Ovary (tissue), 9 donors: Measurements from ENCODE around the gene NAA30. TPM values are rescaled to one million over a fixed set of nuclear protein-coding genes. Genes with fewer than 3 reads are reported as not detected.

Source experiments
- DNase-seq, 5 donors: peaks; one replicate each; pipeline ENCODE4 v3.0.0-alpha.2; 2019 to 2020
- H3K27ac ChIP-seq, 2 donors: fragments of 200-600 bp; one replicate each; pipeline versions ENCODE4 v1.5.1 to v1.8.0; 2019 to 2022
- H3K27me3 ChIP-seq: fragments of 200-600 bp; one replicate; pipeline ENCODE4 v1.8.0; 2022
- H3K36me3 ChIP-seq: fragments of 200-600 bp; sonication (generic); one replicate; pipeline ENCODE4 v1.5.1; 2019
- H3K4me1 ChIP-seq: one replicate; pipeline ENCODE4 v1.8.1; 2013; ENCODE audit warnings: mild to moderate bottlenecking, moderate library complexity; ENCODE audit not compliant: insufficient read depth
- H3K4me3 ChIP-seq: fragments of 200-600 bp; sonication (generic); one replicate; pipeline ENCODE4 v1.5.1; 2017
- H3K9me3 ChIP-seq, 2 donors: fragments of 200-600 bp in 1 of 2; sonication (generic) in 1 of 2; one replicate each; pipeline versions ENCODE4 v1.5.1 to v1.8.1; 2013 to 2019; ENCODE audit warnings: mild to moderate bottlenecking in 1 of 2, moderate library complexity in 1 of 2
- EP300 ChIP-seq: sonication (generic); formaldehyde crosslinking; IDR thresholded peaks from one replicate; pipeline ENCODE4 v1.6.1; 2017; ENCODE audit warnings: antibody characterized with exemption
- POLR2A ChIP-seq: fragments of 450-650 bp; IDR thresholded peaks from one replicate; pipeline ENCODE4 v1.6.1; 2017; ENCODE audit warnings: antibody characterized with exemption, mild to moderate bottlenecking, moderate library complexity
- whole genome bisulfite sequencing, 3 donors: extraction: QIAGEN DNeasy Blood & Tissue Kit in 1 of 3; methylation state at CpG; one replicate each; pipeline versions ENCODE4 v1.1.5 to v1.1.7; 2013 to 2017; 5-methylcytosine and 5-hydroxymethylcytosine counted together
- intact Hi-C, 4 donors: fragments of 100-400 bp; cut with DNase I; formaldehyde crosslinking; loops; one replicate each; pipeline versions ENCODE4 v1.11.0 to v1.15.1; 2022 to 2023
- polyA plus RNA-seq, 2 donors: library from polyadenylated mRNA; stranded (reverse); fragments of 200-250 nt in 1 of 2; fragments of 350-450 nt in 1 of 2; fragmentation: Illumina TruSeq in 1 of 2; extraction: RNeasy Lipid Tissue Mini Kit (QIAGEN cat#74804) in 1 of 2; gene quantifications; one replicate each; pipeline ENCODE4 v1.2.3, GENCODE V29; 2013 to 2014
- total RNA-seq, 7 donors: library from RNA; depleted of rRNA in 2 of 7; stranded (reverse); fragments of >200 nt in 2 of 7; fragmentation: NEBNext Ultra II Directional in 3 of 7; extraction: Animal tissue kit (Norgen Biotek cat#: 25700) in 3 of 7; gene quantifications; one replicate each; pipeline versions ENCODE4 v1.1.0 to v1.2.4, GENCODE V29; 2016 to 2023
- TF ChIP-seq, protein P1 (sequence below), 3 donors: fragments of 450-650 bp in 2 of 3; fragments of 200-600 bp in 1 of 3; IDR thresholded peaks; one replicate each; pipeline versions ENCODE4 v1.5.1 to v1.8.0; 2016 to 2022; ENCODE audit warnings: antibody characterized with exemption in 3 of 3, mild to moderate bottlenecking in 1 of 3
- donor health status: DM: no; HTN: no; CAD: no; lungs with moderate emphysema.
- donor health status: DM: no; HTN: no; CAD: no.
- donor health status: Bipolar disorder and iron deficiency.
- donor health status: DM: yes; HTN: yes; CAD: no.
- donor health status: DM: no; HTN: no; CAD: no.
- donor health status: DM: yes; HTN: yes; CAD: no.

Gene NAA30
- total and polyA plus RNA-seq, 9 donors: 9.4 to 29.4 (median 17.1) TPM

DNA sequence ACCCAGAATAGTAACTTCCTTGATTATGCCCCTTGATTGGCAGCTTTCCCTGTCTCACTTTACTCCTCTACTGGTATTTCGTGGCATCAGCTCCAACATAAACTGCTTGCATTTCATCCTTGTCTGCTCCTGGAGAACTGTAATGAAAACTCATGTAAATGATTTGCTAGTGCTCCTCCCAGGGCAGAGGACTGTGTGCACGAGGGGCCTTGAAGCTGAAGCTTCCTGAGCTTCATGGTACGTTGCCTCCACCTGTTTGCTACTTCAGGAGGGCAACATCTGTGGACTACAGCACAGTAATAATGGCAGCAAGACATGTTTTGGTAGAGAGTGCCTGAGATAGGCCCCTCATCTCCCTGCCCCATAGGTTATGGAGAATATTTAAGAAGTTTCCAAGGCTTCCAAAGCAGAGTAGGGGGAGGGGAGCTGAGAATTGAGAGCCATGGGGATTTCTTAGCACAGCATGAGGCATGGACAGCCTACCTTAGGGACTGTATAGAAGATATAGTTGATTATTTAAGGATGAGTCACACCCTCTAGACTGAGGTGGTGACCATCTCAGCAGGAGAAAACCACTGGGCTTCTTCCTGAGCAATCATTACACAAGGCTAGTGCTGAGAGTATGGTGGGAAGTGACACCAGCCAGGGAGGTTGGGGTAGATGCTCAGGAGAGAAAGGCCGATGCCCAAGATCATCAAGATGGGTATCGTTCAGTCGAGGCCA lies 73.8 kb downstream of the NAA30 start:
- Histone ChIP-seq H3K4me1 (no peaks in the 10 kb centered on the region), H3K27ac (no peak overlapping the region), H3K27me3 (no peaks in the 10 kb centered on the region), H3K36me3 (no peaks in the 10 kb centered on the region), H3K9me3 (no peaks in the 10 kb centered on the region), H3K4me3 (no peak overlapping the region)
- 80 to 86% (median 84%) methylated on average over 6 of the region's 6 CpGs for WGBS, 3 donors
- TF ChIP-seq EP300: no peak
- TF ChIP-seq, protein P1, sequence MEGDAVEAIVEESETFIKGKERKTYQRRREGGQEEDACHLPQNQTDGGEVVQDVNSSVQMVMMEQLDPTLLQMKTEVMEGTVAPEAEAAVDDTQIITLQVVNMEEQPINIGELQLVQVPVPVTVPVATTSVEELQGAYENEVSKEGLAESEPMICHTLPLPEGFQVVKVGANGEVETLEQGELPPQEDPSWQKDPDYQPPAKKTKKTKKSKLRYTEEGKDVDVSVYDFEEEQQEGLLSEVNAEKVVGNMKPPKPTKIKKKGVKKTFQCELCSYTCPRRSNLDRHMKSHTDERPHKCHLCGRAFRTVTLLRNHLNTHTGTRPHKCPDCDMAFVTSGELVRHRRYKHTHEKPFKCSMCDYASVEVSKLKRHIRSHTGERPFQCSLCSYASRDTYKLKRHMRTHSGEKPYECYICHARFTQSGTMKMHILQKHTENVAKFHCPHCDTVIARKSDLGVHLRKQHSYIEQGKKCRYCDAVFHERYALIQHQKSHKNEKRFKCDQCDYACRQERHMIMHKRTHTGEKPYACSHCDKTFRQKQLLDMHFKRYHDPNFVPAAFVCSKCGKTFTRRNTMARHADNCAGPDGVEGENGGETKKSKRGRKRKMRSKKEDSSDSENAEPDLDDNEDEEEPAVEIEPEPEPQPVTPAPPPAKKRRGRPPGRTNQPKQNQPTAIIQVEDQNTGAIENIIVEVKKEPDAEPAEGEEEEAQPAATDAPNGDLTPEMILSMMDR (IDR thresholded peaks at IDR 0.05): no peak
- no peak for TF ChIP-seq POLR2A
- DNase-seq: no peak
- intact Hi-C loops: no loop called here

Other genes starting within 250 kb of the NAA30 start
- gene EXOC5, start 121.7 kb upstream of the NAA30 start, total RNA-seq: 10 to 100 TPM; 21.8 to 65.7 (median 55.1) TPM
- gene EXOC5, start 121.7 kb upstream of the NAA30 start, polyA plus RNA-seq: 10 to 100 TPM; 10.3 to 30.6 TPM
- 10 to 100 TPM; 12.8 to 31.0 (median 26.6) TPM for gene AP5M1, start 121.6 kb upstream of the NAA30 start, total RNA-seq
- 10 to 100 TPM in 1 of 2 donors, 1 to 10 TPM in 1; 7.3 to 19.3 TPM for gene AP5M1, start 121.6 kb upstream of the NAA30 start, polyA plus RNA-seq
- 10 to 100 TPM in 1 of 7 donors, 1 to 10 TPM in 3, under 1 TPM in 1, not detected in 2; 0.05 to 12.3 (median 1.3) TPM for gene CCDC198, start 103.3 kb downstream of the NAA30 start, total RNA-seq
- not detected for gene CCDC198, start 103.3 kb downstream of the NAA30 start, polyA plus RNA-seq